GM23338 (cell line): Measurements from ENCODE around the gene TIAM1. TPM values are rescaled to one million over a fixed set of nuclear protein-coding genes. Genes with fewer than 3 reads are reported as not detected.

Source experiments
- ATAC-seq: fragments of 200-7000 bp; cut with Tn5 transposase; 3 replicates; pipeline ENCODE4 v1.9.1; 2020
- DNase-seq: peaks from one replicate; pipeline ENCODE4 v3.0.0-alpha.2; 2015; ENCODE audit warnings: low spot score
- H2AFZ ChIP-seq: fragments of 200-600 bp; sonication (generic); 2 replicates; pipeline ENCODE4 v1.8.0; 2016; ENCODE audit warnings: antibody characterized with exemption, mild to moderate bottlenecking, moderate library complexity
- H3F3A ChIP-seq: fragments of 200-600 bp; sonication (generic); replicated peaks from 2 replicates; pipeline ENCODE4 v1.8.0; 2017; ENCODE audit warnings: antibody characterized with exemption, mixed run types, low read depth
- H3K27ac ChIP-seq: fragments of 200-600 bp; sonication (generic); 2 replicates; pipeline ENCODE4 v1.6.1; 2016; ENCODE audit warnings: low read depth
- H3K27me3 ChIP-seq: fragments of 200-600 bp; sonication (generic); 2 replicates; pipeline ENCODE4 v1.8.0; 2016; ENCODE audit warnings: mild to moderate bottlenecking, mixed run types, moderate library complexity; ENCODE audit not compliant: insufficient read depth
- H3K36me3 ChIP-seq: fragments of 200-600 bp; sonication (generic); 2 replicates; pipeline ENCODE4 v1.8.0; 2016; ENCODE audit warnings: mild to moderate bottlenecking; ENCODE audit not compliant: insufficient read depth
- H3K4me1 ChIP-seq: fragments of 200-600 bp; sonication (generic); 2 replicates; pipeline ENCODE4 v1.8.0; 2016; ENCODE audit warnings: mild to moderate bottlenecking, moderate library complexity; ENCODE audit not compliant: insufficient read depth
- H3K4me2 ChIP-seq: fragments of 200-600 bp; sonication (generic); 2 replicates; pipeline ENCODE4 v1.7.1; 2017; ENCODE audit warnings: mixed run types
- H3K4me3 ChIP-seq: fragments of 200-600 bp; sonication (generic); 2 replicates; pipeline ENCODE4 v1.6.1; 2016; ENCODE audit warnings: mixed run types
- H3K79me2 ChIP-seq: fragments of 200-600 bp; sonication (generic); replicated peaks from 2 replicates; pipeline ENCODE4 v1.8.0; 2017; ENCODE audit warnings: mild to moderate bottlenecking; ENCODE audit not compliant: insufficient read depth
- H3K9me2 ChIP-seq: fragments of 200-600 bp; sonication (generic); 2 replicates; pipeline ENCODE4 v1.8.0; 2017; ENCODE audit not compliant: insufficient read depth
- H4K20me1 ChIP-seq: fragments of 200-600 bp; sonication (generic); replicated peaks from 2 replicates; pipeline ENCODE4 v1.8.0; 2017; ENCODE audit warnings: mild to moderate bottlenecking; ENCODE audit not compliant: insufficient read depth
- H3K27ac Mint-ChIP-seq: 2 replicates; pipeline ENCODE4 v1.8.0; 2020; ENCODE audit warnings: inconsistent platforms, mild to moderate bottlenecking, moderate library complexity, mixed read lengths
- H3K27me3 Mint-ChIP-seq: 3 replicates; pipeline ENCODE4 v1.8.0; 2022; ENCODE audit warnings: low read depth, mild to moderate bottlenecking, moderate library complexity, mixed read lengths, inconsistent platforms; ENCODE audit not compliant: insufficient read depth, poor library complexity
- H3K36me3 Mint-ChIP-seq: 3 replicates; pipeline ENCODE4 v1.8.0; 2021; ENCODE audit warnings: low read depth, mild to moderate bottlenecking, inconsistent platforms, moderate library complexity, mixed read lengths
- H3K4me1 Mint-ChIP-seq: 3 replicates; pipeline ENCODE4 v1.8.0; 2020; ENCODE audit warnings: mild to moderate bottlenecking, inconsistent platforms, mixed read lengths
- H3K4me3 Mint-ChIP-seq: 3 replicates; pipeline ENCODE4 v1.8.0; 2021; ENCODE audit warnings: moderate library complexity, mild to moderate bottlenecking, inconsistent platforms, mixed read lengths
- H3K9me3 Mint-ChIP-seq: 3 replicates; pipeline ENCODE4 v1.8.0; 2020; ENCODE audit warnings: moderate library complexity, mild to moderate bottlenecking, inconsistent platforms, mixed read lengths
- EZH2 ChIP-seq: fragments of 200-600 bp; sonication (generic); IDR thresholded peaks from one replicate; pipeline ENCODE4 v1.8.0; 2017; ENCODE audit warnings: antibody characterized with exemption, mild to moderate bottlenecking, low read depth; ENCODE audit not compliant: unreplicated experiment
- EZH2phosphoT487 ChIP-seq: fragments of 200-600 bp; sonication (generic); IDR thresholded peaks from one replicate; pipeline ENCODE4 v1.8.1; 2018; ENCODE audit warnings: antibody characterized with exemption; ENCODE audit not compliant: unreplicated experiment
- POLR2AphosphoS5 ChIP-seq: IDR thresholded peaks from 2 replicates; pipeline ENCODE4 v1.6.1; 2016; ENCODE audit warnings: antibody characterized with exemption, low read depth
- ZNF114 ChIP-seq: fragments of 250-450 bp; sonication (Bioruptor Pico); IDR thresholded peaks from 2 replicates; pipeline ENCODE4 v1.5.0; 2020; ENCODE audit warnings: mild to moderate bottlenecking, moderate library complexity
- polyA plus RNA-seq: library from polyadenylated mRNA; unstranded; fragments of >200 nt; fragmentation: Nextera tagmentation; extraction: Ambion mirVana; gene quantifications from 2 replicates; pipeline ENCODE4 v1.2.1, GENCODE V29; 2016
- total RNA-seq: library from RNA; depleted of rRNA; stranded (reverse); fragments of >200 nt; shearing (Covaris generic); gene quantifications from 2 replicates; pipeline ENCODE4 v1.2.3, GENCODE V29; 2014
- TF ChIP-seq, protein P1 (sequence below): fragments of 250-450 bp; sonication (Bioruptor Pico); IDR thresholded peaks from 2 replicates; pipeline ENCODE4 v1.5.0; 2020; ENCODE audit warnings: mild to moderate bottlenecking, moderate library complexity
- TF ChIP-seq, protein P2 (sequence below): IDR thresholded peaks from 2 replicates; pipeline ENCODE4 v1.6.1; 2016; ENCODE audit warnings: antibody characterized with exemption

Gene TIAM1
- total and polyA plus RNA-seq, 2 experiments from 2014 or later: 18.5 to 20.0 TPM

DNA sequence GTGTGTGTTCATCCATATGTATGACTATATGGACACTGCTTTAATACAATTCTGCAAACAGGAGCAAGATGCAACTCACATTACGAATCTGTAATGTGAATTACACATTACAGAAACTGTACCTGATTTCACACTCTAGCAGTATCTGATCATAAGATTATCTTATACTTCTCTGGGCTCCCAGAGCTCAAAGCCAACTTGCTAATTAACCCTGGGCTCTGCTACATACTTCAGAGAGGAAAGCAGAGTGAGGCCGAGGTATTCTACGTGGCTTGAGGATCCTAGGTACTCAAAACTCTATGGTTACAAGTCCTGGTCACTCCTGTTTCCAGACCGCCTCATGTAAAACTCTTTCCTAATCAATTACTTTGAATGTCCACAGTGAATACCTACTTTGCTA is 156.6 kb downstream of the TIAM1 start:
- ATAC-seq (no peak), DNase-seq (peak; percentile 11)
- no peaks in the 10 kb centered on the region for H3K9me2 ChIP-seq
- H3K4me2 ChIP-seq: no peak overlapping the region
- no peak for TF ChIP-seq POLR2AphosphoS5
- TF ChIP-seq ZNF114 (CRISPR knock-in tag): no peak
- no peak for TF ChIP-seq EZH2phosphoT487
- no peak for TF ChIP-seq EZH2
- TF ChIP-seq, protein P1, sequence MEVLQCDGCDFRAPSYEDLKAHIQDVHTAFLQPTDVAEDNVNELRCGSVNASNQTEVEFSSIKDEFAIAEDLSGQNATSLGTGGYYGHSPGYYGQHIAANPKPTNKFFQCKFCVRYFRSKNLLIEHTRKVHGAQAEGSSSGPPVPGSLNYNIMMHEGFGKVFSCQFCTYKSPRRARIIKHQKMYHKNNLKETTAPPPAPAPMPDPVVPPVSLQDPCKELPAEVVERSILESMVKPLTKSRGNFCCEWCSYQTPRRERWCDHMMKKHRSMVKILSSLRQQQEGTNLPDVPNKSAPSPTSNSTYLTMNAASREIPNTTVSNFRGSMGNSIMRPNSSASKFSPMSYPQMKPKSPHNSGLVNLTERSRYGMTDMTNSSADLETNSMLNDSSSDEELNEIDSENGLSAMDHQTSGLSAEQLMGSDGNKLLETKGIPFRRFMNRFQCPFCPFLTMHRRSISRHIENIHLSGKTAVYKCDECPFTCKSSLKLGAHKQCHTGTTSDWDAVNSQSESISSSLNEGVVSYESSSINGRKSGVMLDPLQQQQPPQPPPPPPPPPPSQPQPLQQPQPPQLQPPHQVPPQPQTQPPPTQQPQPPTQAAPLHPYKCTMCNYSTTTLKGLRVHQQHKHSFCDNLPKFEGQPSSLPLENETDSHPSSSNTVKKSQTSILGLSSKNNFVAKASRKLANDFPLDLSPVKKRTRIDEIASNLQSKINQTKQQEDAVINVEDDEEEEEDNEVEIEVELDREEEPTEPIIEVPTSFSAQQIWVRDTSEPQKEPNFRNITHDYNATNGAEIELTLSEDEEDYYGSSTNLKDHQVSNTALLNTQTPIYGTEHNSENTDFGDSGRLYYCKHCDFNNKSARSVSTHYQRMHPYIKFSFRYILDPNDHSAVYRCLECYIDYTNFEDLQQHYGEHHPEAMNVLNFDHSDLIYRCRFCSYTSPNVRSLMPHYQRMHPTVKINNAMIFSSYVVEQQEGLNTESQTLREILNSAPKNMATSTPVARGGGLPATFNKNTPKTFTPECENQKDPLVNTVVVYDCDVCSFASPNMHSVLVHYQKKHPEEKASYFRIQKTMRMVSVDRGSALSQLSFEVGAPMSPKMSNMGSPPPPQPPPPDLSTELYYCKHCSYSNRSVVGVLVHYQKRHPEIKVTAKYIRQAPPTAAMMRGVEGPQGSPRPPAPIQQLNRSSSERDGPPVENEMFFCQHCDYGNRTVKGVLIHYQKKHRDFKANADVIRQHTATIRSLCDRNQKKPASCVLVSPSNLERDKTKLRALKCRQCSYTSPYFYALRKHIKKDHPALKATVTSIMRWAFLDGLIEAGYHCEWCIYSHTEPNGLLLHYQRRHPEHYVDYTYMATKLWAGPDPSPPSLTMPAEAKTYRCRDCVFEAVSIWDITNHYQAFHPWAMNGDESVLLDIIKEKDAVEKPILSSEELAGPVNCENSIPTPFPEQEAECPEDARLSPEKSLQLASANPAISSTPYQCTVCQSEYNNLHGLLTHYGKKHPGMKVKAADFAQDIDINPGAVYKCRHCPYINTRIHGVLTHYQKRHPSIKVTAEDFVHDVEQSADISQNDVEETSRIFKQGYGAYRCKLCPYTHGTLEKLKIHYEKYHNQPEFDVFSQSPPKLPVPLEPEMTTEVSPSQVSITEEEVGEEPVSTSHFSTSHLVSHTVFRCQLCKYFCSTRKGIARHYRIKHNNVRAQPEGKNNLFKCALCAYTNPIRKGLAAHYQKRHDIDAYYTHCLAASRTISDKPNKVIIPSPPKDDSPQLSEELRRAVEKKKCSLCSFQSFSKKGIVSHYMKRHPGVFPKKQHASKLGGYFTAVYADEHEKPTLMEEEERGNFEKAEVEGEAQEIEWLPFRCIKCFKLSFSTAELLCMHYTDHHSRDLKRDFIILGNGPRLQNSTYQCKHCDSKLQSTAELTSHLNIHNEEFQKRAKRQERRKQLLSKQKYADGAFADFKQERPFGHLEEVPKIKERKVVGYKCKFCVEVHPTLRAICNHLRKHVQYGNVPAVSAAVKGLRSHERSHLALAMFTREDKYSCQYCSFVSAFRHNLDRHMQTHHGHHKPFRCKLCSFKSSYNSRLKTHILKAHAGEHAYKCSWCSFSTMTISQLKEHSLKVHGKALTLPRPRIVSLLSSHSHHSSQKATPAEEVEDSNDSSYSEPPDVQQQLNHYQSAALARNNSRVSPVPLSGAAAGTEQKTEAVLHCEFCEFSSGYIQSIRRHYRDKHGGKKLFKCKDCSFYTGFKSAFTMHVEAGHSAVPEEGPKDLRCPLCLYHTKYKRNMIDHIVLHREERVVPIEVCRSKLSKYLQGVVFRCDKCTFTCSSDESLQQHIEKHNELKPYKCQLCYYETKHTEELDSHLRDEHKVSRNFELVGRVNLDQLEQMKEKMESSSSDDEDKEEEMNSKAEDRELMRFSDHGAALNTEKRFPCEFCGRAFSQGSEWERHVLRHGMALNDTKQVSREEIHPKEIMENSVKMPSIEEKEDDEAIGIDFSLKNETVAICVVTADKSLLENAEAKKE (CRISPR knock-in tag): no peak
- TF ChIP-seq, protein P2, sequence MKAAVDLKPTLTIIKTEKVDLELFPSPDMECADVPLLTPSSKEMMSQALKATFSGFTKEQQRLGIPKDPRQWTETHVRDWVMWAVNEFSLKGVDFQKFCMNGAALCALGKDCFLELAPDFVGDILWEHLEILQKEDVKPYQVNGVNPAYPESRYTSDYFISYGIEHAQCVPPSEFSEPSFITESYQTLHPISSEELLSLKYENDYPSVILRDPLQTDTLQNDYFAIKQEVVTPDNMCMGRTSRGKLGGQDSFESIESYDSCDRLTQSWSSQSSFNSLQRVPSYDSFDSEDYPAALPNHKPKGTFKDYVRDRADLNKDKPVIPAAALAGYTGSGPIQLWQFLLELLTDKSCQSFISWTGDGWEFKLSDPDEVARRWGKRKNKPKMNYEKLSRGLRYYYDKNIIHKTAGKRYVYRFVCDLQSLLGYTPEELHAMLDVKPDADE: no peak
- Mint-ChIP-seq H3K27me3 (no peaks in the 10 kb centered on the region), H3K9me3 (no peaks in the 10 kb centered on the region), H3K4me3 (no peak overlapping the region), H3K27ac (peak overlapping the region; percentile 57; the same call in 1 of the 2 replicates), H3K36me3 (peaks cover 3% of the 10 kb centered on the region; the same call in 2 of the 3 replicates), H3K4me1 (peaks cover 18% of the 10 kb centered on the region)
- no peak overlapping the region for H3K27ac ChIP-seq
- H3K27me3 ChIP-seq: no peaks in the 10 kb centered on the region
- no peaks in the 10 kb centered on the region; the same call in 1 of the 2 replicates for H3K36me3 ChIP-seq
- H3K4me1 ChIP-seq: peaks cover 12% of the 10 kb centered on the region; the same call in 1 of the 2 replicates
- no peak overlapping the region for H3K4me3 ChIP-seq
- no peak overlapping the region for H2AFZ ChIP-seq
- H4K20me1 ChIP-seq: no peaks in the 10 kb centered on the region
- no peaks in the 10 kb centered on the region for H3F3A ChIP-seq
- no peaks in the 10 kb centered on the region for H3K79me2 ChIP-seq
